PFSK-1 (cell line): ENCODE results near the gene SLC10A7.

ENCODE experiments used
- POLR2AphosphoS5 ChIP-seq: IDR thresholded peaks from 2 replicates; pipeline ENCODE4 v1.6.1; 2012; ENCODE audit warnings: low read depth, mild to moderate bottlenecking, control low read depth, low read length, moderate library complexity
- REST ChIP-seq, 2 experiments: IDR thresholded peaks; 2 replicates each; pipeline versions ENCODE4 v1.6.1 to v1.8.0; 2011 to 2012; ENCODE audit warnings: low read depth in 2 of 2, low read length in 2 of 2, control low read depth in 1 of 2, inconsistent platforms in 1 of 2, mild to moderate bottlenecking in 1 of 2, moderate library complexity in 1 of 2; ENCODE audit not compliant: insufficient read depth in 1 of 2
- SIN3A ChIP-seq: IDR thresholded peaks from 2 replicates; pipeline ENCODE4 v1.6.1; 2012; ENCODE audit warnings: mild to moderate bottlenecking, low read length, moderate library complexity, borderline replicate concordance; ENCODE audit not compliant: insufficient read depth
- TAF1 ChIP-seq: IDR thresholded peaks from 2 replicates; pipeline ENCODE4 v1.6.1; 2012; ENCODE audit warnings: low read length, control low read depth, borderline replicate concordance; ENCODE audit not compliant: insufficient read depth

- no peak for TF ChIP-seq TAF1
- TF ChIP-seq REST (IDR thresholded peaks at IDR 0.05; ENCODE audit: insufficient read depth in 1 of 2, low read depth in 2 of 2, low read length in 2 of 2): no peak
- no peak for TF ChIP-seq POLR2AphosphoS5
- no peak for TF ChIP-seq SIN3A
These were observed 42.8 kb upstream of the SLC10A7 start for GRCh38 chr4:146564492-146564891.
